ENCODE data around the gene ADAMTS17.
"Not testable (repeated sequence)": the region's sequence is repeated elsewhere in the genome, so short reads cannot be mapped to it uniquely, and the experiment has no call there.

ADAMTS17 gene

DNA sequence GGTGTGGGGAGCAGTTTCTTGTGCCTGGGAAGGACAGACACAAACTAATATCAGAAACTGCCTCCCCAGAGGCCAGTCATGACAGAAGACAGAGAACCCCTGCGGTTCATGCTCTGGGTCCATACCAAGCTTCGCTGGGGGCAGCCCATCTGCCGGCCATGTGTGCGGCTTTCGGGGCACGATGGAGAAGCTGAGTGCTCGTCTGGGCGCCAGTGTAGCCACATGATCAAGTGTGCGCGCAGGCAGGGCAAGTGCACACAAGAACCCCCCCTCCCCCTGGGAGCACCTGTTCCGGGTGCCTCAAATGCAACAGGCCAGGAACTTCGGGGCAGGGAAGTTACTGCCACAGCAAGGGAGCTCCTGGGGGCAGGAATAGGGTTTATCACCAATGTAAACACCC is 1.8 kb downstream of the ADAMTS17 start:
- DNase-seq = no peak

DNA sequence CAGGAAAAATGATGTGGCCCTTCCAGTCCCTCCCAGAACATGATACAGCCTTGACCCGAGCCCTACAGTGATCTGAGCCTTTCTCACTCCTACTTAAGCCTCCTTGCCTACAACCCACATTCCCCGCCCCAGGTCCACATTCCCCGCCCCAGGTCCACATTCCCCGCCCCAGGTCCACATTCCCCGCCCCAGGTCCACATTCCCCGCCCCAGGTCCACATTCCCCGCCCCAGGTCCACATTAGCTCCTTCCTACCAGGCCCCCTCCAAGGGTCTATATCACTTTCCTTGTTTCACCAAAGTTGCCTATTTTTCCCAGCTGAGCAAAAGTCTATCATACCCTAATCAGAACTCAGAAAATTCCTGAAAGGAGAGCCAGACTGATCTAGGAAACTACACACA is 2.3 kb downstream of the ADAMTS17 start:
- DNase-seq = not testable (repeated sequence)

DNA sequence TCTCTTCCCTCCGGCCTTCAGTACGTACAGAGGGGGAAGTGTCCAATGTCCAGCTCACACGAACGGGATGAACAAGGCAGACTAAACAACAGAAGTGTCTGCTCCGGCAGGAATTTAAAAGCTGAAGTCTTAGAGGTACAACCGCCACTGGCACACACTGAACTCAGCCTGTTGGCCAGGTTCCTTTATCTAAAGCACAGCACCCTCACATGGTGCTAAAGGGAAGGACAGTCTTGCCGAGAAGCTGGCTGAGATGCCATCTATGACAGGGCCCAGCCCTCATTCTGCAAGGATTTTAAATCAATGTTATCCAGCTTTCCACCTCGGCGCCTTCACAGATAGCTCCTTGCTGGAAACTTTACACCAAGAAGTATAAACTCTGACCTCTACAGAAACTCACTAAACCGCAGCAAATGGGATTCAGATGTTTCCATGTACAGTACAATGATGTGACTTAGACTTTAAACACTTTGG is 2.8 kb downstream of the ADAMTS17 start:
- DNase-seq = peak; percentile 68

DNA sequence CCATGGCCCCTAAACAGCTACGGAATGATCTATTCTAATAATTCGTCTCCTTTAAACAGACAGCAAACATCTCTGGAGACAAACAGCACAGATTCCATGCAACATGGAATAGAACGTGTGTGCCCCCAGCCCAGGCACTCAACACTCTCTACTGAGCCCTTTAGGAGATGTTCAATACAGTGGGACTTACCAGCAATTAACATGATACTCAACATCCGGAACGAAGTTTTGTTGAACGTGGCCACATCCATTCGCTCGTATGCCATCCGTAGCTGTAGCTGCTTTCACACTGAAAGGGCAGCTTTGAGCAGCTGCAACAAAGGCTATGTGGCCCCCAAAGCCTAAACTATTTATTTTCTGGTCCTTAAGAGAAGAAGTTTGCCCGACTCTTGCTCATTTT is 3.5 kb downstream of the ADAMTS17 start:
- no peak for DNase-seq

DNA sequence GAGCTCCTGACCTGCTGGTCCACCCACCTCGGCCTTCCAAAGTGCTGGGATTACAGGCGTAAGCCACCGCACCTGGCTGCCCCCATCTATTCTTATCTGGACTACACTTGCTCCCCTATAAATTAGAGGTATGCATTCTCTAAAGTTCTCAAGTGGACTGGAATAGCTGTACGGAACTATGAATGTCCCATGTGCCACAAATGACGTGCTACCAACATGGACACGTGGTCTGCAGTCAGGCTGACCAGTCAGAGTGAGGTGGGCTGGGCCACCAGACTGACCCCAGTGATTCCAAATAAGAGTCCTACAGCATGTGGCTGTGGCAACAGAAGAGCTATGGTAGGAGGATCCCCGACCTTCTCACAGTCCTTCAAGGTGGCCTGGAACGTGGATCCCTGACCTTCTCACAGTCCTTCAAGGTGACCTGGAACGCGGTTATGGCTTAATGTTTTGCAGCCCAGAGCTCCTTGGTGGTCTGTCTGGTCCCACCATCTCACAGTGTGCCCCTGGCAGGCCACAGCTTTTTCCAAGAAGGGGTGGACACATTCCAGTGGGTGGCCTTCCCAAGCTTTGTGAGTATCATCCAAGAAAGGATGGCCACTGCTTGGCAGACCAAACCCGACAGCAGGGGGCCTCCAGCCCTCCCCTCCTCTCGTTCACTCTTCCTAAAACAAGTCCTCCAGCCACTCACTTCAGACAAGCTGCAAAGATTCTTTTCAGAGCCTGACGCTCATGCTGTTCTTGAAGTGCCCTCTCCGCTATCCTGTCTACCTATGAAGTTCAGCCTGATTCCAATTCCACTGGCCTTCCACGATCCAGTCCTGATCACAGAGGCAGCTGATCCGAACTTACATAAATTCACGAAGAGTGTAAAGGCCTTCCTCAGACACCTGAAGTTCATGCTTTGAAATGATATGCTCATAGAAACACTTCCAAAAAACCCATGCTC is 4.4 kb downstream of the ADAMTS17 start:
- DNase-seq = no peak

DNA sequence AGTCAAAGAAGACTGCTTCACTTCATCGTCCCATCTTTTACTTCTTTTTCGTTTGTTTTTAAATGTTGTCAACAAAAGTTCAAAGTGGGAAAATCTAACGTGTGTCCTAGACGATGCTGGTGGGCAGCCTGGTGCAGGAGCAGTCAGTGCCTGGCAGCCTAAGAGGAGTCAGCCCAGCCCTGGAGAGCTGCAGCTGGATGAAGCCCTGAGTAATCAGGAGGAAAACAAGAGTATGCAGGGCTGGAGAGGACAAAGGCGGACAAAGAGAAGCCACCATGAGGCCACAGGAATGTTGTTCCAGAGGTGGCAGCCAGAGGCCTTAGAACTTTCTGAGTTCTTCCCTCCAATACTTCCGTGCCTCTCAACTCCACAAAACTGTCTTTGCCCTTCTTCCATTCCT is 5.7 kb downstream of the ADAMTS17 start:
- DNase-seq = no peak

DNA sequence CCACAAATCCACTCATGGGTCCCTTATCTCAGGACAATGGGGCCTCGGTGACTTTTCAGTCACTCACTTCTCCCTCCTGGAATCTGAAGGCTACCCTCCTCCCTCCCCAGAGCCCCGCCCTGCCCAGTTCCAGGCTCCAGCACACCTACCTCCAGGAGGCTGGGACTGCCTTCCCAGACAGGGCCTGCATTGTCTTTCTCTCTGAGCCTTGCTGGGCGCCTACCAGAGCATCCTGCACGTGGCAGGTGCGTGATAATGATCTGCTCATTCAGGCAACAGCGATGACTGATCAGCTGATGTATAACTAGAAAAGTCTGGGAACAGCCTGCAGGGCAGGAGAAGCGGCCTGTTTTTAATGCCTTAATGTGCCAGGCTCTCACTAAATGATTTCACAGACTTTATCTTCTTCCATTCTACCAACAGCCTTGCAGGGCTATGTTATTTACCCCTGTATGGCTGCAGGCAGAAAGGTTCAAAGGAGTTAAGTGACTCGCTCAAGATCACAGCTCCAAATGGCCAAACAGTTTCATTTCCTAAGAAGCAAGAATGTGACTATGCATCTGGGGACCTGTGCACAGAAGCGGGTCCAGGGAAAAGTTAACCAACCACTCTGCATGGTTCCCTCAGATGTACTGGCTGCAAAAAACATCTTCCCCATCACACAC is 6.3 kb downstream of the ADAMTS17 start:
- no peak for DNase-seq

DNA sequence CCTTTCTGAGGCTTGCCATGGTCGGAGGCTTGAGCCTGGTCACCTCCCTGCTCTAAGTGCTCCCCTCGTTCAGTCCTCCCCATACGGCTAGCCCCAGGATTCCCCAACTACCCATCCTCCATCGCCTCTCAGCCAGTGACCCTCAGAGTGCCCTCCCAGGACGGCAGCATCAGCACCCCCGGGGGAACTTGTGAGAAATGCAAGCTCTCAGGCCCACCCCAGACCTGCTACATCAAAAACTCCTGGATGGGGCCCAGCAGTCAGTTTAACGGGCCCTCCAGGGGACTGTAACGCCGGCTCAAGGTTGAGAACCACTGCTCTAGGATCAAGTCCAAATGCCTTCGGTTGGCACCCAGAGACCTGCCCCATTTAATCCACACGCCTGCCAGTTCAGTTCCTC is 6.9 kb downstream of the ADAMTS17 start:
- no peak for DNase-seq

DNA sequence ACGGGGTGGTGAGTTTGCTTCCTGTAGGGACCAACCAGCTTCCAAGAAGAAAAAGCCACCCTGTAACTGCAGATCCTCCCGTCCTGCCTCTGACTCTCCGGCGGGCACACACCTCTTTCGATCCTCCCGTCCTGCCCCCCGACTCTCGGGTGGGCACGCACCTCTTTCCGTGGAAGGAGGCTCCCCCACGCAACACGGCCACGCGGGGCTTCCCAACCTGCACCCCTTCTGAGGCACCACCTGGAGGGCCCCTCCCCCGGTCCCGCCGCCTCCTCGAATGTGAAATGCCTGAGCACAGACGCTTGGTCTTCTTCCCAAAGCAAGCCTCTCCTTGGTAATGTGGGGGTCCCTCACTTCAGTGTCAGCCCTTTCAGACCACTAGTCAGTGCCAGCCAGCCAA is 7.3 kb downstream of the ADAMTS17 start:
- DNase-seq = no peak

DNA sequence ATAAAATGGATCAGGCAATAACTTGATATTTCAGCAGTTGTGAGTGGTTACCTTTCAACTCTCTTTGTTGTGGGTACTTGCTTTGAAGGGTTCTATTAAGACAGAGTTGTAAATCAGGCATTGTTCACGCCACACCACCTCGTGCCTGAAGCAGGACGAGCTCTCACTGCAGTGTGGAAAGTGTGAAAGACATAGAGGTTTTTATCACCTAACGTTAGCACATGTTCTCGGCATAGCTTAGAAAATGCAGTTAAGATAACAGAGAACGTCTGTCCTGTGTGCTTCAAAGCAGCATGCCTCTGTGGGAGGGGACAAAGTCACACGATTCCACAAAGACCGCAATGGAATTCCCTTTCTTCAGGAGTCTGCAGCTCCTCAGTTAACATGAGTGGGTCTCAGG is 7.8 kb downstream of the ADAMTS17 start:
- no peak for DNase-seq

DNA sequence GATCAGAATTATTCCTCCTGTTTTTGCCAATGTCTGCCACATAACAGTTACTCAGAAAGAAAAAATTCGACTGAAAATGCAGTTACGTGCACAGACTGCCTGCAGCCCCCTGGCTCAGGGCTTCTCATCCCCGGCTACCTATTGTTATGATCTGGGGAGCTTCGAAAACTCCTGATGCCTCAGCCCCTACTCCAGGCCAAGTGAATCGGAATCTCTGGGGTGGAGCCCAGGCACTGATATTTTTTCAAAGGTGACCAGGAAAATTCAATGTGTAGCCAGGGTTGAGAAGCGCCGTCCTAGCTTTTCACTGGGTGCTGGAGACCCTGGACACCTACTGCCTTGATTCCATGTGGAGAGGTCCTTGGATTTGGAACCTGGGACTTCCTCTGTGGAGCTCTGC is 8.5 kb downstream of the ADAMTS17 start:
- DNase-seq = no peak

DNA sequence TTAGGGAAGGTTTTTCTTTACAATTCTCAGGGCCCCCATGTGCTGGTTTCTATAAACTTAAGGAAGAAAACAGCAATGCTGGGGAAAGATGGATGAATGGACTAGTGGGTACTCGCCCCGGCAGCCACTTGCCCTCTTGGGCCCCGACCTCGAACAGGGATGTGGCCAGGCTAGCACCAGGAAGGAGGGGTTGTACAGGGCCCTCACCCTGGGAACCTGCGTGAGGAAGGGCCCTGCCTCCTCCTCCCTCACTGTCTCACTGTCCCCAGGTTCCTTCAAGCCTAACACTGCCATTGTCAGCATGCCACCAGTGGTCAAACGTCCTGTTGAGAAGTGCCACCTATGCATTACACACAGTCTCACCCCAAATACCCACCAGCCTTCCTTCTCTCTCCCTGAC is 9.1 kb downstream of the ADAMTS17 start:
- DNase-seq = no peak

DNA sequence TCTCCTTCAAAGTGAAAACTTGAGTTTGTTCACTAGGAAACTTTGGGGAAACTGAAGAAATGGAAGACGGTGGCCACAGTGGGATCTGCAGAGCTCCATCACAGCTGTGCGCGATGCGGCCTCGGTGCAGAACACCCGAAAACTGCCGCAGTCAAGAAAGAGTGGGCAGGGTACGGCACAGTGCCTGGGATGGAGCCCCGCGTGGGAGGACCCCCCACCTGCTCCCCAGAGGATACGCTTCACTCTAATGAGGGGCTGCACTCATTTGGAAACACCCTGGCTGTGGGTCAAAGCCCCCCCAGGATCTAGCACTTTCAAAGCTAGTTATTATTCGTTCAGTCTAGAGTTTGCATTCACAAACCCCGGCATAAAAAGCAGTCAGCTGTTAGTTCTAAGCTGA is 9.5 kb downstream of the ADAMTS17 start:
- no peak for DNase-seq

DNA sequence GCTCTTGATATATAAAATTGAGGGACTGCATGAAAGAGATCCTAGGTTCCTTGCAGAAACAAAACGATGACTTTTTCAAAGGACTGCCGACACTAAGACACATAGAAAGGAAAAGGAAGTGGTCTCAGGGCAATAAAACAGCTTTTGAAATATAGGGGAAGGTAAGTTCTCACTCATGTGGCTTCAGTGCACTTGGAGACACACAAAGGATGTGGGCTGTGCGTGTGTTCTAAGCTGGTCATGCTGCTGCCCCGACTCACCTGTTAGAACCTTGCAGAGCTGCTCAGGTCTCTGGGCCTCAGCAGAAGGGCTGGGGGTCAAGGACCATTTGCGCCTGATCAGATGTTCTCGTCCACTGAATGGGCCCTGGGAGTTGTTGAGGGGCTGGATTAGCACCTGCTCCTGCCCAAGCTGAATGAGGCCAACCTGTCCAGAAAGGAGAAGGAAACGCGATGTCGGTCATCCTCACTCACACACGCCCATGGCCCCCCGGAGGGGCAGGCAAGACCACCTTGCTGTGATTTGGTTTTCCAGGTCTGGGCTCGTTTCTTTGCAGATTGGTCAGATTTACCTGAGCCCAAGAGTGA is 11.1 kb downstream of the ADAMTS17 start:
- peak; percentile 61 for DNase-seq

DNA sequence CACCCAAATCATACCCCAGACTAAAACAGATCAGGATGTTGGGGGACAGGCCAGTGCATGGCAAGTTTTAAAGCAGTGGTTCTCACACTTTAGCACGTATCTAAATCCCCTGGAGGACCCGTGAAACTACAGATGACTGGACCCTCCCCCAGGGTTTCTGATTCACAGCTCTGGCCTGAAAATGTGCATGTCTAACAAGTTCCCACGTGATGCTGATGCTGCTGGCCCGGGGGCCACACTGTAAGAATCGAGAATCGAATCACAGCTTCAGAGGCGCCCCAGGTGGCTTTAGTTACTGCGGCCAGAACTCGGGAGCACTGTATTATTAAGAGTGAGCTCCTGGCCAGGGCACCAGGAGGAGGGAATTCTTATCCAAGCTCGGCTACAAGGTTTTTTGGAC is 11.6 kb downstream of the ADAMTS17 start:
- DNase-seq = peak; percentile 23

DNA sequence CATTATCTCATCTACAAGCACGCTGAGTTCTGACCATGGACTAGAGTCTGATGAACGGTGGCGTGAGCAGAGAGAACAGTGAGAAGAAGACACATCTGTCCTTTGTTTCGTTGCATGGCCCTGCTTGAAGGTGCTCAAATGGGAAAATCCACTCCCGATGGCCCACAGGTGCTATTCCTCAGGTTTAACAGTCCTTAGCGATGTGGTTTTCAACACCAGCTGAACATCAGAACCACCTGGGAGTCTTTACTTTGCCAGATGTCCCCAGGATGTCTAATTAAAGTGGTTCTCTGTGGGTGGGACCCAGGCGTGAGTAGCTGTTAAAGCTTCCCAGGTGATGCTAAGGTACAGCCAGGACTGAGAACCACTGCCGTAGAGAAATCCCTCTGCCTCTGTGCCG is 13.0 kb downstream of the ADAMTS17 start:
- no peak for DNase-seq

DNA sequence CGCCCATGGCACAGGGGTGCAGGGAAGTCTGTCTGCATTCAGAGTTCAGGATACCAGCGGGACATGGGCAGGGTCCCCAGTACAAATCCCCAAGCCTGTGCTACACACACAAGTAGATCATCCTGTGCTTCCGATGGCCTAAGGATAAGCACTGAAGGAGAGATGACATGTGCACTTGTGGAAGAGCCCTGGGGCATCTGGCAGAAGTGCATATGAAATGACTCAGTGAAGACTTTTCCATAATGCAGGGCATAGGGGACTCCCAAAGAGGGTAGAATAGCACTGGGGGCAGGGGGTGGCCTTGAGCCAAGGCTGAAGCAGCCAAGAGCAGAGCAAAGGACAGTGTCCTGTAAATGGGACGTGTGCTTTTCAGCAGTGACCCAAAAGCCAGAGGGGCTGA is 22.9 kb downstream of the ADAMTS17 start:
- no peak for DNase-seq

DNA sequence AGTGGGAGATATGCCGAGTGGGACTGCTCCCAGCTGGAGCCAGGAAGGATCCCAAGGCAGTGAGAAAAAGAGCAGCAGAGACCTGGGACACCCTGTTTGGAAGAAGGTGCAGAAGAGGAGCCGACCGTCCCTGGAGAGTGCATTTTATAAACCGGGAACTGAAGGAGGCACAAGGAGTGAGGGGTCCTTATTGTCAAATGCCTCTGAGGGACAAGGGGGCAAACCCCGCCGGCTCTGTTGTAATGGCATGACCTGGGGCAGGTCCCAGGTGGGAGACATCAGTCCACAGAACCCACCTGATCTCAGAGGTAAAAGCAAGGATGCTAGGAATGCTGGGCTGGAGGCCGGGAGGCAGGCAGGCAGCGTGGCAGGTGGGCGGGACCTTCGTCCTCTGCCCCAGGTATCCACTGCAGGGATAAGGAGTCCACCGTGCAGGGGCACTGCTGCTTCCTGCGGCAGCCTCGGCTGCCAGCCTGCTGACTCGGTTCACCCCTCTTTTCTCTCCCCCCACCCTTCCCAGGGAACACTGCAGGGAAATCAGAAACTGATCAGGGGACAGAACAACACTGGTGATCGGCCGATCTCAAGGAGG is 26.9 kb downstream of the ADAMTS17 start:
- no peak for DNase-seq

DNA sequence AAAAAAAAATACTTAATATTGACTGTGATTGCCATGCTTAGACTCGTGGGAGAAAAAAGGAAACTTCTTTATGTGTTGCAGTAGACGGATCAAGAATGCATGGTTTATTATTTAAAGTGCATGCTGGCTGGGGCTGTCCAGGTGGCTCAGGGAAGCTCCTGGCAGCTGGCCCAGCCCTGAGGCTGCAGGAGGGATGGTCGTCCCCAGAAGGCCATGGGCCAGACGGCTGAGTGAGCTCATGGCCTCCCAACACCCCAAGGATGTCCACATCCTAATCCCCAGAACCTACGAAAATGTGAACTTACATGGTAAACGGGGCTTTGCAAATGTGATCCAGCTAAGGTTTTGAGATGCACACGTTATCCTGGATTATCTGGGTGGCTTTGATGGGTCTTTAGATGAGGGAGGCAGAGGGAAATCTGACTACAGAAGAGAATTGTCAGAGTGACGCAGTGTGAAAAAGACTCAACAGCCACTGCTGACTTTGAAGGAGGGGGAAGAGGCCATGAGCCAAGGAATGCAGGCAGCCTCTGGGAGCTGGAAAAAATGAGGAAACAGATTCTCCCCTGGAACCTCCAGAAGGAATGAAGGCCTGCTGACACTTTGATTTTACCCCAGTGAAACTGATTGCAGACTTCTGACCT is 29.8 kb downstream of the ADAMTS17 start:
- DNase-seq = no peak

DNA sequence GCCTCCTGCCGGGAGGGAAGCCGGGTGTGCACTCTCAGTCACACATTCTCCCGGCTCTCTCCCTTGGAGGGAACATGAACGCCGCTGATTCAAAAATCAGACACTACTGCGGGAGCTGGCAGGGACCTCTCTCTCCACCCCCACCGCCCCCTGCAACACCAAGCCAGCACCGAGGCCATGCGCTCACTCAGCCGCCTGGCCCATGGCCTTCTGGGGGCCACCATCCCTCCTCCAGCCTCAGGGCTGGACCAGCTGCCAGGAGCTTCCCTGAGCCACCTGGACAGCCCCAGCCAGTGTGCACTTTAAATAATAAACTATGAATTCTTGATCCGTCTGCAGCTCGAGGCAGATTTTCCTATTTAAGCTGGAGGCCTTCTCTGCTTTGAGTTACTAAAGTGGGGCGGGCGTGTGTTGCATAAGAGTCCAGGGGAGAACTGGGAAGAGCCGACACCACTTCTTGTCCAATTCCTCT is 30.6 kb downstream of the ADAMTS17 start:
- DNase-seq = no peak

DNA sequence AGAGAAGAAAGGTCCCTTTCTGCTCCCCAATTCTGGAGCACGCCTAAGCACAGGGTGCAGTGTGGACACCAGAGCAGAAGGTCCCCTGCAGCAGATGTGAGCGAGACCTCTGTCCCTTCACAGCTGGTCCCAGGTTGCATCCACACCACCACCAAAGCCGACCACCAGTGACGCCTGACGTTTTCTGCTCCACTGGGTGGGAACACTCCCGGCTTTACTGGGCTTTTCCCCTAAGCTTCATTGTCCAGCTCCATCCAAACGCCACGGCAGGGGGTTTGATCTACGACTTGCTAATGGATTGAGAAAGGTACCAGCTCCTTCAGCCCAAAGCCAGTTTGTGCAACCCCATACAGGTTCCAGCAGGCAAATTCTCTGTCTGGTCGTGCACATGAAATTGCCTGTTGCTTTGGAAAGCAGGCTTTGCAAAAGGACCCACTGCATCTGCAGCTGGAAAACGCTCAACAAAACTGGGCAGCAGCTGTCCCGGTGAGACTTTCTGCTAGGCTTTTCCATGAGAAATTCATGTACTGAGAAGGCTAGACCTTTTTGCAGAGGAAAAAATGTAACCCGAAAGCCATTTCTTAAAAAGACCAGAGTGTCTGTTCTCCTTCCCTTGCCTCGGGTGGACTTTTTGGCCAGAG is 31.1 kb downstream of the ADAMTS17 start:
- no peak for DNase-seq

DNA sequence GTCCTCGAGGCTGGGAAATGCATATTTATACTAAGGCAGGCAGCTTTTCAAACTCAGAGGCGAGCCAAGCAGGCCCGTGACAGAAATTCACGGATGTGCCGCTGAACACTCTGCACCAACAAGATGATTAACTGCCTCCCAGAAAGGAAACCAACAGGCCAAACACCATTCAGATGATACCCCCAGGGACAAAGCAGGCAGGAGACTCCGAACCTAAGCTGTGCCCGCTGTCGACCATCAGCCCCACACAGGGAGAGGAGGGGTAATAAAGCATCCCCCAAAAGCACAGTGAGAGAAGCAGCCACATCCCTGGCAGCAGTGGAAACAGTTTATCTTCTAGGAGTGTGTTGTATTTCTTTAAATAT is 31.8 kb downstream of the ADAMTS17 start:
- DNase-seq = no peak
